Stimulated activated CD8-positive, alpha-beta memory T cell treated with anti-CD3 and anti-CD28 coated beads, Interleukin-4, amount 100 ng/mL, for 24 hours (primary cell): ENCODE data around the gene SLIT3.

Source experiments
- DNase-seq: peaks from one replicate; pipeline ENCODE4 v3.0.0-alpha.2; 2020; ENCODE audit warnings: low read depth

SLIT3 gene

DNA sequence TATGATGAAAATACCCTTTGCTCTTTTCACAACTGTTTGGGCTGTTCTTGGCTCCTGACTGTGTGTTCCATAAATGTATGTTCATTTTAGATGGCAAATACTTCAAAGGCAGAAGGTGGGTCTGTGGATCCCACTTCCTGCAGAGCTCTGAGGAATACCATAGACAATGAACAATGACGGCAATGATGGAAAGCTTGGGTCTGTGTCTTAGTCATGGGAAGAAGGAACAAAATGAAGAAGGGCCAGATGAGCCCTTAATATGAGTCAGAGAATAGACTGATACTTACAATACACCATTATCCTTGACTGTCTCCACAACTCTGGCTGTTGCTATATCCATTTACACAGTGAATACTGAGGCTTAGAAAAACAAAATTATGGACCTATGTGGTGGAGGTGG lies 126.0 kb downstream of the SLIT3 start:
- DNase-seq, result no peak

- no peak for DNase-seq
Observed at GRCh38 chr5:169173372-169173771, 127.6 kb downstream of the SLIT3 start.

DNA sequence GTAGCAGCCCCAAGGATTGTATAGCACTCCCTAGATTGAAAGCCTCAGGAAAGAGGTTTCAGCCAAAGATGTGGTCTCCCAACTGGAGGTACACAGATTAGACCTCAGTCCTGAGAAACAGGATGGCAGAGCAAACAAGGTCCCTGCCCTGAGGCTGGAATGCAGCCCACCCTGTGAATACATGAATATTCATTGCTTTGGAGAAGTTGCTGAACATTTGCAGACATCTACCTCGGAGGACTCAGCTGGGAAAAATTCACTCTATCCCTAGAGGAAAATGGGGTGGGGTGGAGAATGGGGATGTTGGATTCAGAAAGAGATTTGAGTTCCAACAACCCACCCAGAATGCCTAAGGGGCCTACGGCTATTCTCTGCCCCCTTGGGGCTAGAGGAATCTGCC lies 129.4 kb downstream of the SLIT3 start:
- DNase-seq, result no peak

DNA sequence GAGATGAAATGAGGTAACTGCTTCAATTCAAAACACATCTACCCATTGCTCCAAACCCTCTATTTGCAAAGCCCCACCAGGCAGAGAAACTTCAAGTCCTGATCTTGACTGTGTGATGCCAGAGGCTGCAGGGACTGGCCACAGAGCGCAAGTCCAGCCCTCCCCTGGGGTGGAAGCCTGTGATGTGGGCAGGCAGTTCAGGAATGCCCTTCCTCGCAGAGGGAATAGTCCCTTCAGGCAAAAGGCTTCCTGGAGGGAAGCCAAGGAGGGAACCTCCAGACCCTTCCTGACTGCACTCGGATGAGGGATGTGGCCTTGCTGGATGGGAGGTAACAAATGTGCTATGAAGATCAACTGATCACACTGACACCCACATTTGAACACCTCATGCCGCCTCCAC lies 131.2 kb downstream of the SLIT3 start:
- DNase-seq, result no peak

- DNase-seq, result no peak
Observed at GRCh38 chr5:169168280-169168679, 132.7 kb downstream of the SLIT3 start.

DNA sequence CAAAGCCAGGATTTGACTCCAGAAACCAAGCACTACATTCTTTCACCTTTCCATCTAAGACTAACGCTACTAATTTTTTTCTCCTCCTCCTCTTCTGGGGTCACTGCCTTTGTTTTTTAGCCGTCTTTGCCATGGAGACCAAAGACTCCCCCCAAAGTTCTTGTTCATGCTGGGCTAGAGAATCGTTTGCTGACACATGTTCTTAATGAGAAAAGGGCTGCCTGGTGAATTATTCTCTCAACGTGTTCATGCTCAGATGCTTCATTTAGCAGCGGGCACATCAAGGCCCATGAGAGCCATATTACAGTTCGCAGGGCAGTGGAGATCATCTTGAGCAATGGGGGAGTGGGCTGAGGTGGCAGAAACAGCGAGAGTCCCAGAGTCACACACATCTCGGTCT lies 134.9 kb downstream of the SLIT3 start:
- DNase-seq, result no peak

DNA sequence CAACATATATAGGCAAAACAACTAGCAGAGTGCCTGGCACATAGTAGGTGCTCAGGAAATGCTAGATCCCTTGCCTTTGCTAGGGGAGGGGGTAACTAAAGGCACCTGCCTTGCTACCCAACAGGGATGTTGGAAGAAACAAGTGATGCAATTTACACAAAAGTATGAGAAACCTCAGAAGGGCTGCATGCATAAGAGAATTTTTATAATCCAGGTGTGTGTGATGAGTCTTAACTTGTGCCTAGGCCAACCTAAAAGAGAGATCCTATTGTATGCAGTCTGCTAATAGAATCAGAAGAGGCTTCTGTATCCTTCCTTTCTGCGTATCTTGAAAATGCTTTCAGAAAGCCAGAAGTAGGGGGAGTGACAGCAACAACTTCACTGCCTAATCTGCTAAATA lies 135.9 kb downstream of the SLIT3 start:
- no peak for DNase-seq

DNA sequence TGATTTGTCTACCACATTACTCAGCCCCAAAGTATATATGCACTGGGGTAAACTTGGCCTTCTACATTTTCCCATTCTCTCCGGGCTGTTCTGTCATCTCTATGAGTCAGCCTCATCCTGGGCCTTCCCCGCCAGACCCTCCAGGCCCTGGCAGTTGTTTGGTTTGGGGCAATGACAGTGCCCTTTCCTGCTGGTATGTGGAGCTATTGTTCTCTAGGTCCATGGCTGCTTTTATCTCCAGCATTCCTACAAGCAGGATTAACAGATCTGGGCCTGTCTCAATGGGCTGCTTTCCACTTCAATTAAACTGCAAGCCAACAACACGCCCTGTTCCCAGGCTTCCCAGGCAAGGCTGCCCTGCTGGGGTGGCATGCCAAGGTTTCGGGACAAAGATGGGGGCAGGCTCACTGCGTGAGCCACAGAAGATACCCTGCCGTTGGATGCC lies 136.4 kb downstream of the SLIT3 start:
- no peak for DNase-seq

- no peak for DNase-seq
Observed at GRCh38 chr5:169162407-169162806, 138.5 kb downstream of the SLIT3 start.

DNA sequence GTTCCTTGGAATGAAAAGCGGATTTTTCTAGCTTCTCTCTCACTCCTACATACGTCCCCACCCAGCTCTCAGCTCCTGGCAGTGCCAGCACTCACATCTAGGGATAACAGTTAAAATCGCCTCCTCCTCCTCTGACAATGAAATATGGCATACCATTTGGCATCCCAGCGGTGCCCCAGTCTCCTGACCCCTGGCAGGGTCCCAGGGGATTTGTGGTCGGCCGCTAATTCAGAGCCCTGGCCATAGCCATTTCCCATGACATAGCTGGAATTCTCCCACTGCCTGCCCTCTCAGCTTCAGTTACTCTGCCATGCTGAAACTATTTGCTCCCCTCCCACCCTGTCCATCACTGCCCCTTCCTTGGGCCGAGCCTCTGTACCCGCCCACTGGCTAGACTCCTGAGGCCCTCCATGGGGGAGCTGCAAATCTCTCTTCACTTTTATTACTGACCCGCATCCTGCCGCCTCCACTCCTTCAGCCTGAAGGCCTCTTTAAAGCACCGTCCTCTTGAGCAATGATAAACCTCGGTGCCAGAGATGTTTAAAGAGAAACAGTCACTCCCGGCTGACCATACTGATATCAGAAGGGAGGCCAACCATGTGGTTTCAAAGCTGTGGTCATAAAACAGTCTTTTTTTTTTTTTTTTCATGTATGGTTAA lies 139.8 kb downstream of the SLIT3 start:
- no peak for DNase-seq

DNA sequence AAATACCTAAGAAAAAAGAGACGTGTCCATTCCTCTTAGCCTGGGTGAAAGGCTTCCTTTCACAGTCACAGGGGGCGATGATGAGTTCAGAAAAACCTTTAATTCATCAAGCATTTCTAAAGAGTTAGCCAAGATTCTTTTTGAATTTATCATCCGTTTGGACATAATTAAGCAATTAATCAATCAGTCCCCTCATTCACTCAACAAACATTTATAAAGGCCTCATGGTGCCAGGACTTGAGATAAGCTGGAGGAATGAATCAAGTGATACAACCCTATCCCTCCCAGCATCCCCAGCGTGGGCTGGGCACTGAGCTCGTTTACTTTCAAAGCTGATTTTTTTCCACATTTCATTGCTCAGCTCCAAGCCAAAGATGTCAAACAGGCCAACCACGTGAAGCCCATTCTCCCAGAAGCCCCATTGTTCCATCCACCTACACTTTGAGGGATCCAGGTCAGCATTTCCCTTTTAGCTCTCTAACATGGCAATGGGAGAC lies 140.5 kb downstream of the SLIT3 start:
- no peak for DNase-seq

- DNase-seq, result no peak
Observed at GRCh38 chr5:169158764-169159163, 142.2 kb downstream of the SLIT3 start.

GRCh38 chr5:169157064-169157463 lies 143.9 kb downstream of the SLIT3 start:
- DNase-seq, result no peak

GRCh38 chr5:169154679-169155078 lies 146.3 kb downstream of the SLIT3 start:
- no peak for DNase-seq

DNA sequence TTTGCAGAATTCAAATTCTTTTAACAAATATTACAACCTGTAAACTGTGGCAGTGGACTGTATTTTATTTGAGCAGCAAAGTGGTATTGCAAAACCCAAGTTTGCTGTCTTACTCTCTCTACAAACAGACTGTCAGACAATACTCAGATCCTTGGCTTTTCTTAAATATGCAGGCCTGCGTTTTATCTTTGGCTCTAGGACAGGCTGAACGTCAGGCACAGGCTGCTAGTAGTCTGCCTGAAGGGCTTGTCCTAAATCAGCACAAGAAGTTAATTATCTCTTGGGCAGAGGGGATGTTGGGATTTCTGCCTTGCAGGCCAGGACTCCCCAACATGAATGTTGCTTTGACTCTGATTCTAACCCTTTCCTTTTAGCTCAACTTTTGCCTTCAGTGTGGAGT lies 147.5 kb downstream of the SLIT3 start:
- DNase-seq, result no peak

GRCh38 chr5:169152946-169153345 lies 148.0 kb downstream of the SLIT3 start:
- no peak for DNase-seq

GRCh38 chr5:169152453-169152852 lies 148.5 kb downstream of the SLIT3 start:
- no peak for DNase-seq

- no peak for DNase-seq
Observed at GRCh38 chr5:169151051-169151805, 149.7 kb downstream of the SLIT3 start.

DNA sequence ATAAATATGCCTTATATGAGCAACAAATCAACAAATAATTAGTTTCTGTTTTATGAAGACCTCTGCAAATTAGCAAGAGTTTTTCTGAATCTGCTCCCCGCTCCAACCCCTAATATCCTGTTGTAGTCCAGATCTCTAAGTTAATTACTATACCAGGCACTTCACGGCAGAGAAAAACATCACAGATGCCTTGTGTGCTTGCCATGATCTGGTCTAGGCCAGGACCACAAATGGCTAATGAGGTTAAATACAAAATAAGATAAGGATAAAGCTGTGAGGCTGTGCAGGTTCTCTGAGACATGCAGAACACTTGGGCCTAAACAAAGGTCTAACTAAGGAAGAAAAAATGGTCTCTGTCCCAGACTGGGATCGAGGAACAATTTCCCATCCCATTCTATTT lies 150.8 kb downstream of the SLIT3 start:
- DNase-seq, result no peak

DNA sequence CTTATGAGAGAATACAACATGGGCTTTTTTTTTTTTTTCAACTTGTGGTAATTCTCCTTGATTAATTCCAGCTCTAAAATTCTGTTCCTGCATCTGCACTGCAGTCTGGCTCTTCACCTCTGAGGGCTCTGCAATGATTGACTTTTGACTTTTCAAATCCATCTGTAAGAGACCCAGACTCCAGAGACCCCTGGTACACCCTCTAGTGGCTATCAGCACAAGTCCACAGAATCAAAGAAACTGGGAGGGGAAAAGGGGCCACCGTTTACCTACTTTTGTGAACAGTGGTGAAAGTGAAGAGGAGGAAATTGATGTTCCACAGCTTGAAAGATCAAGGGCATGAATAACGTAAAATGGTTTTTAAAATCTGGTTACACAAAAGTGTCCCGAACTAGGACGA lies 151.6 kb downstream of the SLIT3 start:
- no peak for DNase-seq

DNA sequence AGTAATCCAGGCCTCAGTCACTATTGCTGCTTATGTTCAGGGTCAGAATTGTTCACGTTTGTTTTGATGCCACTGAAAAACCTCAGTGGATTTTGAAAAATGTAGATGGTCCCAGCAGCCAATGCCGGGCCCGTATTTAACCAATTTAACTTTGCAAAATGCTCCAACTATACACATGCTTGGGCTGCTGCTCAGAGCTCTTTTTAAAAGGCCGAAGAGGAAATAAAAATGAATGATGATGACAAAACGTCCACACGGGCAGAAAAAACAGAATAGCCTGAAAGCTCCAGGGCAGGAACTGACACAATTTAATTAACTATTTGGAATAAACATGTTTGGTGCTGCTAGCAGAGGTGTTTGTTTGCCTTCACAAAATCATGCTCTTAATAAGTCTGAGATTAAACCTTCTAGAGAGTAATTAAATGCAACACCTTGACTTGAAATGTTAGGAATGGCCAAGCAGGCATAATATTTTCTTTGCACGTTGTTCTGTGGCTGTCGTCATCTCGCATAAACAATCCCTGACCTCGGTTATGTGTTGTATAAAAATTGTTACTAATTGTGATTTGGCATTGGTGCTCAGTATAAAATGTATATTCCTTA lies 152.7 kb downstream of the SLIT3 start:
- DNase-seq, result no peak

DNA sequence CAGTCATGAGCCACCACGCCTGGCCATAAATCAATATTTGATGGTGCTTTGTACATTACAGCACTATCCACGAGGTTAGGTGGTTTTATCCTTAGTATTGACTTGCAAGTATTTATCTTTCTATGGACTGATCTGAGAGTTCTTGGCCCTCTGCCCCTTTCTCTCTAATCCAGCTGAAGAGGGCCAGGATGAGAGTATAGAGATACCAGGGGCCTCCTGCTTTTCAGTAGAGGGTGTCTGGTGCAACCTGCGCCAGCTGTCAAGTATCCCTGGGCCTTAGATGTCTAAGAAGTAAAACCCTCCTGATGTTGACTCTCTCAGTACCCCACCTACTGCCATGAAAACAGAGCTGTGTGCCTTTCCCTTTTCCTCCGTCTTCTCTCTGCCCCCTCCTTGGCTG lies 153.4 kb downstream of the SLIT3 start:
- DNase-seq, result no peak

GRCh38 chr5:169146158-169146557 lies 154.8 kb downstream of the SLIT3 start:
- no peak for DNase-seq
